GM23338 (cell line): Measurements from ENCODE around the gene MYO5C. TPM values are rescaled to one million over a fixed set of nuclear protein-coding genes. Genes with fewer than 3 reads are reported as not detected.
A peak's percentile ranks its signal among the peaks of the same experiment; 100 is the strongest.

ENCODE experiments used
- ATAC-seq: fragments of 200-7000 bp; cut with Tn5 transposase; 3 replicates; pipeline ENCODE4 v1.9.1; 2020
- DNase-seq: peaks from one replicate; pipeline ENCODE4 v3.0.0-alpha.2; 2015; ENCODE audit warnings: low spot score
- H2AFZ ChIP-seq: fragments of 200-600 bp; sonication (generic); 2 replicates; pipeline ENCODE4 v1.8.0; 2016; ENCODE audit warnings: antibody characterized with exemption, mild to moderate bottlenecking, moderate library complexity
- H3F3A ChIP-seq: fragments of 200-600 bp; sonication (generic); replicated peaks from 2 replicates; pipeline ENCODE4 v1.8.0; 2017; ENCODE audit warnings: antibody characterized with exemption, mixed run types, low read depth
- H3K27ac ChIP-seq: fragments of 200-600 bp; sonication (generic); 2 replicates; pipeline ENCODE4 v1.6.1; 2016; ENCODE audit warnings: low read depth
- H3K27me3 ChIP-seq: fragments of 200-600 bp; sonication (generic); 2 replicates; pipeline ENCODE4 v1.8.0; 2016; ENCODE audit warnings: mild to moderate bottlenecking, mixed run types, moderate library complexity; ENCODE audit not compliant: insufficient read depth
- H3K36me3 ChIP-seq: fragments of 200-600 bp; sonication (generic); 2 replicates; pipeline ENCODE4 v1.8.0; 2016; ENCODE audit warnings: mild to moderate bottlenecking; ENCODE audit not compliant: insufficient read depth
- H3K4me1 ChIP-seq: fragments of 200-600 bp; sonication (generic); 2 replicates; pipeline ENCODE4 v1.8.0; 2016; ENCODE audit warnings: mild to moderate bottlenecking, moderate library complexity; ENCODE audit not compliant: insufficient read depth
- H3K4me2 ChIP-seq: fragments of 200-600 bp; sonication (generic); 2 replicates; pipeline ENCODE4 v1.7.1; 2017; ENCODE audit warnings: mixed run types
- H3K4me3 ChIP-seq: fragments of 200-600 bp; sonication (generic); 2 replicates; pipeline ENCODE4 v1.6.1; 2016; ENCODE audit warnings: mixed run types
- H3K79me2 ChIP-seq: fragments of 200-600 bp; sonication (generic); replicated peaks from 2 replicates; pipeline ENCODE4 v1.8.0; 2017; ENCODE audit warnings: mild to moderate bottlenecking; ENCODE audit not compliant: insufficient read depth
- H3K9me2 ChIP-seq: fragments of 200-600 bp; sonication (generic); 2 replicates; pipeline ENCODE4 v1.8.0; 2017; ENCODE audit not compliant: insufficient read depth
- H4K20me1 ChIP-seq: fragments of 200-600 bp; sonication (generic); replicated peaks from 2 replicates; pipeline ENCODE4 v1.8.0; 2017; ENCODE audit warnings: mild to moderate bottlenecking; ENCODE audit not compliant: insufficient read depth
- H3K27ac Mint-ChIP-seq: 2 replicates; pipeline ENCODE4 v1.8.0; 2020; ENCODE audit warnings: inconsistent platforms, mild to moderate bottlenecking, moderate library complexity, mixed read lengths
- H3K27me3 Mint-ChIP-seq: 3 replicates; pipeline ENCODE4 v1.8.0; 2022; ENCODE audit warnings: low read depth, mild to moderate bottlenecking, moderate library complexity, mixed read lengths, inconsistent platforms; ENCODE audit not compliant: insufficient read depth, poor library complexity
- H3K36me3 Mint-ChIP-seq: 3 replicates; pipeline ENCODE4 v1.8.0; 2021; ENCODE audit warnings: low read depth, mild to moderate bottlenecking, inconsistent platforms, moderate library complexity, mixed read lengths
- H3K4me1 Mint-ChIP-seq: 3 replicates; pipeline ENCODE4 v1.8.0; 2020; ENCODE audit warnings: mild to moderate bottlenecking, inconsistent platforms, mixed read lengths
- H3K4me3 Mint-ChIP-seq: 3 replicates; pipeline ENCODE4 v1.8.0; 2021; ENCODE audit warnings: moderate library complexity, mild to moderate bottlenecking, inconsistent platforms, mixed read lengths
- H3K9me3 Mint-ChIP-seq: 3 replicates; pipeline ENCODE4 v1.8.0; 2020; ENCODE audit warnings: moderate library complexity, mild to moderate bottlenecking, inconsistent platforms, mixed read lengths
- CREB1 ChIP-seq: fragments of 250-450 bp; sonication (Bioruptor Pico); IDR thresholded peaks from 2 replicates; pipeline ENCODE4 v1.5.0; 2020; ENCODE audit warnings: low read depth, mild to moderate bottlenecking, moderate library complexity
- CTCF ChIP-seq, 2 experiments: fragments of 200-600 bp in 1 of 2; sonication (generic) in 1 of 2; conservative IDR thresholded peaks; 2 replicates each; pipeline versions ENCODE4 v1.5.1 to v1.6.1; 2016 to 2017; ENCODE audit warnings: antibody characterized with exemption in 2 of 2, low read depth in 2 of 2, mild to moderate bottlenecking in 2 of 2, moderate library complexity in 1 of 2
- ETS1 ChIP-seq: IDR thresholded peaks from 2 replicates; pipeline ENCODE4 v1.6.1; 2016; ENCODE audit warnings: antibody characterized with exemption
- EZH2 ChIP-seq: fragments of 200-600 bp; sonication (generic); IDR thresholded peaks from one replicate; pipeline ENCODE4 v1.8.0; 2017; ENCODE audit warnings: antibody characterized with exemption, mild to moderate bottlenecking, low read depth; ENCODE audit not compliant: unreplicated experiment
- EZH2phosphoT487 ChIP-seq: fragments of 200-600 bp; sonication (generic); IDR thresholded peaks from one replicate; pipeline ENCODE4 v1.8.1; 2018; ENCODE audit warnings: antibody characterized with exemption; ENCODE audit not compliant: unreplicated experiment
- JUNB ChIP-seq: IDR thresholded peaks from one replicate; pipeline ENCODE4 v1.6.1; 2016; ENCODE audit warnings: antibody characterized with exemption; ENCODE audit not compliant: unreplicated experiment
- NANOG ChIP-seq: IDR thresholded peaks from 2 replicates; pipeline ENCODE4 v1.6.1; 2016; ENCODE audit warnings: antibody characterized with exemption, borderline replicate concordance
- POLR2AphosphoS5 ChIP-seq: IDR thresholded peaks from 2 replicates; pipeline ENCODE4 v1.6.1; 2016; ENCODE audit warnings: antibody characterized with exemption, low read depth
- REST ChIP-seq: IDR thresholded peaks from one replicate; pipeline ENCODE4 v1.6.1; 2018; ENCODE audit warnings: antibody characterized with exemption; ENCODE audit not compliant: unreplicated experiment
- STAT1 ChIP-seq: IDR thresholded peaks from one replicate; pipeline ENCODE4 v1.6.1; 2016; ENCODE audit warnings: antibody characterized with exemption; ENCODE audit not compliant: unreplicated experiment
- ZNF114 ChIP-seq: fragments of 250-450 bp; sonication (Bioruptor Pico); IDR thresholded peaks from 2 replicates; pipeline ENCODE4 v1.5.0; 2020; ENCODE audit warnings: mild to moderate bottlenecking, moderate library complexity
- ZNF331 ChIP-seq: fragments of 250-450 bp; sonication (Bioruptor Pico); IDR thresholded peaks from 2 replicates; pipeline ENCODE4 v1.5.0; 2020; ENCODE audit warnings: low read depth, mild to moderate bottlenecking, moderate library complexity
- ZNF462 ChIP-seq: fragments of 250-450 bp; sonication (Bioruptor Pico); IDR thresholded peaks from 2 replicates; pipeline ENCODE4 v1.5.0; 2020; ENCODE audit warnings: mild to moderate bottlenecking, moderate library complexity
- polyA plus RNA-seq: library from polyadenylated mRNA; unstranded; fragments of >200 nt; fragmentation: Nextera tagmentation; extraction: Ambion mirVana; gene quantifications from 2 replicates; pipeline ENCODE4 v1.2.1, GENCODE V29; 2016
- total RNA-seq: library from RNA; depleted of rRNA; stranded (reverse); fragments of >200 nt; shearing (Covaris generic); gene quantifications from 2 replicates; pipeline ENCODE4 v1.2.3, GENCODE V29; 2014

The MYO5C gene
- total and polyA plus RNA-seq, 2 experiments from 2014 or later = 7.9 to 28.8 TPM

GRCh38 chr15:52338058-52338457 lies 42.5 kb upstream of the MYO5C start:
- no peak overlapping the region for H2AFZ ChIP-seq
- Mint-ChIP-seq H3K4me3 (peak overlapping the region; percentile 14; the same call in 2 of the 3 replicates), H3K36me3 (peaks cover 5% of the 10 kb centered on the region; the same call in 1 of the 3 replicates), H3K9me3 (no peaks in the 10 kb centered on the region), H3K27ac (peak overlapping the region; percentile 37), H3K4me1 (peaks cover 49% of the 10 kb centered on the region), H3K27me3 (no peaks in the 10 kb centered on the region)
- H4K20me1 ChIP-seq = no peaks in the 10 kb centered on the region
- TF ChIP-seq NANOG (no peak), CTCF (conservative IDR thresholded peaks at IDR 0.05; ENCODE audit: low read depth in 2 of 2) (no peak), EZH2 (no peak), EZH2phosphoT487 (no peak), REST (no peak), CREB1 (CRISPR knock-in tag) (no peak), POLR2AphosphoS5 (no peak), ETS1 (no peak), JUNB (no peak), STAT1 (no peak), ZNF331 (CRISPR knock-in tag) (no peak), ZNF462 (CRISPR knock-in tag) (no peak), ZNF114 (no peak)
- H3K27me3 ChIP-seq = no peaks in the 10 kb centered on the region
- no peaks in the 10 kb centered on the region for H3K9me2 ChIP-seq
- ATAC-seq (peak; percentile 29; the same call in 1 of the 3 replicates), DNase-seq (peak; percentile 27)
- peak overlapping the region; percentile 14; the same call in 1 of the 2 replicates for H3K4me3 ChIP-seq
- no peaks in the 10 kb centered on the region for H3K36me3 ChIP-seq
- no peaks in the 10 kb centered on the region for H3F3A ChIP-seq
- H3K4me2 ChIP-seq = peak overlapping the region; percentile 59
- no peaks in the 10 kb centered on the region for H3K79me2 ChIP-seq
- peak overlapping the region; percentile 71; the same call in 1 of the 2 replicates for H3K27ac ChIP-seq
- peaks cover 51% of the 10 kb centered on the region for H3K4me1 ChIP-seq
